ENCODE measurements around the gene LAYN. TPM values are rescaled to one million over a fixed set of nuclear protein-coding genes. Genes with fewer than 3 reads are reported as not detected.

The LAYN gene
- total and polyA plus RNA-seq, 2 of the 4 experiments (the other 2 are of a cell fraction), result 92.5 to 118 TPM

GRCh38 chr11:111532365-111532709 lies 8.2 kb upstream of the LAYN start:
- WGBS, 2 experiments (ENCODE audit: extremely low coverage in 2 of 2, insufficient read length in 1 of 2), result 67% methylated on average over 1 of the region's 5 CpGs; no CpG with 5 or more reads in 1 of the 2 experiments
- dilution Hi-C loops (cut with HindIII; ENCODE audit: low sequenced_read_pairs, unreplicated experiment), result no loop called here
- H4K5ac ChIP-seq (ENCODE audit: low read depth, low read length), result no peak overlapping the region

More at GRCh38 chr11:111532365-111532709, 8.2 kb upstream of the LAYN start:
- Histone ChIP-seq H3K4me3 (ENCODE audit: insufficient read depth, low read depth, low read length) (no peak overlapping the region), H3K4ac (ENCODE audit: low read depth, low read length) (peak overlapping the region; percentile 92), H3K23ac (ENCODE audit: low read depth, low read length) (no peak overlapping the region), H2BK120ac (ENCODE audit: low read depth, low read length) (peak overlapping the region; percentile 95), H4K20me1 (ENCODE audit: insufficient read depth, low read length) (no peaks in the 10 kb centered on the region), H3K27ac (ENCODE audit: insufficient read depth, low read length) (no peak overlapping the region), H3K9ac (ENCODE audit: low read depth, low read length) (no peak overlapping the region), H4K8ac (ENCODE audit: low read depth in 2 of 2, low read length in 2 of 2) (peak overlapping the region; percentile 72 to 93), H2AK9ac (replicated peaks; ENCODE audit: low read depth, low read length, poor library complexity) (no peak overlapping the region), H2BK5ac (ENCODE audit: low read depth, low read length, poor library complexity, severe bottlenecking) (peak overlapping the region; percentile 92), H3K4me1 (ENCODE audit: control insufficient read depth, insufficient read depth, low read length) (peaks cover 1% of the 10 kb centered on the region; the same call in 1 of the 2 replicates), H3K27me3 (ENCODE audit: control insufficient read depth, insufficient read depth, low read length) (no peaks in the 10 kb centered on the region), H2AFZ (replicated peaks; ENCODE audit: low read length, poor library complexity) (peak overlapping the region; percentile 62), H3K56ac (ENCODE audit: extremely low read depth, insufficient read depth, low read length) (no peak overlapping the region), H3K9me1 (ENCODE audit: insufficient read depth, low read length) (peaks cover 9% of the 10 kb centered on the region), H2BK15ac (ENCODE audit: low read depth, low read length) (peak overlapping the region; percentile 98; the same call in 2 of the 3 replicates), H3K9me3 (ENCODE audit: control insufficient read depth, insufficient read depth, low read length) (no peaks in the 10 kb centered on the region), H3K14ac (replicated peaks; ENCODE audit: low read depth, low read length) (peak overlapping the region; percentile 97; the same call in 1 of the 2 replicates), H2BK20ac (ENCODE audit: low read depth, low read length) (peak overlapping the region; percentile 95), H2AK5ac (ENCODE audit: low read depth, low read length) (peak overlapping the region; percentile 96), H3K18ac (ENCODE audit: low read depth, low read length) (peak overlapping the region; percentile 11; the same call in 1 of the 2 replicates), H3K4me2 (ENCODE audit: low read depth, low read length) (no peak overlapping the region), H3K36me3 (ENCODE audit: control insufficient read depth, insufficient read depth, low read length) (no peaks in the 10 kb centered on the region), H4K91ac (ENCODE audit: insufficient read depth, low read depth, low read length) (peak overlapping the region; percentile 76; the same call in 1 of the 2 replicates), H3K79me1 (ENCODE audit: low read depth in 1 of 2, low read length in 2 of 2) (no peaks in the 10 kb centered on the region)
- ChIA-PET CTCF (no interaction called here), POLR2A (ENCODE audit: unreplicated experiment) (no interaction called here)
- ATAC-seq (ENCODE audit: low read depth), result no peak
- TF ChIP-seq RAD21 (IDR thresholded peaks at IDR 0.05; ENCODE audit: low read length) (no peak), USF2 (IDR thresholded peaks at IDR 0.05; ENCODE audit: low read depth, low read length) (no peak), RCOR1 (IDR thresholded peaks at IDR 0.05; ENCODE audit: insufficient replicate concordance, low read length) (no peak), SMC3 (IDR thresholded peaks at IDR 0.05; ENCODE audit: low read depth, low read length) (no peak), MAZ (IDR thresholded peaks at IDR 0.05; ENCODE audit: borderline replicate concordance, low read depth, low read length) (no peak), RFX5 (IDR thresholded peaks at IDR 0.05; ENCODE audit: low read depth, low read length) (no peak), CHD1 (IDR thresholded peaks at IDR 0.05; ENCODE audit: low read depth, low read length) (no peak), NFE2L2 (IDR thresholded peaks at IDR 0.05; ENCODE audit: low read depth, low read length) (no peak), CEBPB (IDR thresholded peaks at IDR 0.05; ENCODE audit: low read depth, low read length) (peak; percentile 44; the same call in 1 of the 2 replicates)
- DNase-seq, result no peak
- intact Hi-C loops (cut with micrococcal nuclease) (no loop called here), in situ Hi-C loops (cut with MboI; ENCODE audit: low sequenced_read_pairs) (no loop called here)
- no TSS peak for BruUV-seq (replicated peaks)

Data from IMR-90 (cell line).